CD8-positive, alpha-beta memory T cell (primary cell): ENCODE measurements around the gene TMEM151B. TPM values are rescaled to one million over a fixed set of nuclear protein-coding genes. Genes with fewer than 3 reads are reported as not detected.
A peak's percentile ranks its signal among the peaks of the same experiment; 100 is the strongest.

Source experiments
- CTCF ChIA-PET: fragments of 350-600 bp; sonication (Branson Sonifier 250); formaldehyde crosslinking; loops from one replicate; lab custom pipeline; 2021; ENCODE audit warnings: antibody characterized with exemption; lab: Charles Lee
- POLR2A ChIA-PET: fragments of 350-600 bp; sonication (Branson Sonifier 250); formaldehyde crosslinking; loops from one replicate; lab custom pipeline; 2021; ENCODE audit warnings: antibody characterized with exemption; lab: Charles Lee
- DNase-seq, 5 donors: peaks; one replicate each; pipeline versions ENCODE4 v3.0.0 to v3.0.0-alpha.2; 2020 to 2022; ENCODE audit warnings: mixed read lengths in 1 of 5
- H3K27ac ChIP-seq: one replicate; pipeline ENCODE4 v1.7.0; 2013; ENCODE audit warnings: low read depth, mild to moderate bottlenecking, low read length, moderate library complexity
- H3K27me3 ChIP-seq: 2 replicates; pipeline ENCODE4 v1.7.0; 2013; ENCODE audit warnings: low read length, mild to moderate bottlenecking; ENCODE audit not compliant: insufficient read depth, poor library complexity, severe bottlenecking
- H3K36me3 ChIP-seq: 2 replicates; pipeline ENCODE4 v1.7.0; 2013; ENCODE audit warnings: mild to moderate bottlenecking, low read length, moderate library complexity; ENCODE audit not compliant: insufficient read depth
- H3K4me1 ChIP-seq: 2 replicates; pipeline ENCODE4 v1.7.0; 2013; ENCODE audit warnings: mild to moderate bottlenecking, low read length, moderate library complexity; ENCODE audit not compliant: insufficient read depth
- H3K4me3 ChIP-seq: 2 replicates; pipeline ENCODE4 v1.7.0; 2013; ENCODE audit warnings: mild to moderate bottlenecking, low read length
- H3K9me3 ChIP-seq: 2 replicates; pipeline ENCODE4 v1.7.0; 2013; ENCODE audit warnings: mild to moderate bottlenecking, low read length
- H3K27ac Mint-ChIP-seq, 8 donors: one replicate each; pipeline ENCODE4 v1.8.0; 2020 to 2021; ENCODE audit warnings: mixed read lengths in 8 of 8, mild to moderate bottlenecking in 6 of 8, inconsistent platforms in 3 of 8, moderate library complexity in 3 of 8
- H3K27me3 Mint-ChIP-seq, 2 donors: one replicate each; pipeline ENCODE4 v1.8.0; 2020 to 2021; ENCODE audit warnings: mixed read lengths in 2 of 2, mild to moderate bottlenecking in 1 of 2, moderate library complexity in 1 of 2
- H3K36me3 Mint-ChIP-seq, 3 donors: one replicate each; pipeline ENCODE4 v1.8.0; 2020 to 2021; ENCODE audit warnings: mixed read lengths in 3 of 3, inconsistent platforms in 1 of 3, mild to moderate bottlenecking in 1 of 3
- H3K4me1 Mint-ChIP-seq, 3 donors: one replicate each; pipeline ENCODE4 v1.8.0; 2020 to 2021; ENCODE audit warnings: mixed read lengths in 3 of 3, inconsistent platforms in 1 of 3, mild to moderate bottlenecking in 1 of 3
- H3K4me3 Mint-ChIP-seq, 7 donors: one replicate each; pipeline ENCODE4 v1.8.0; 2020 to 2021; ENCODE audit warnings: mixed read lengths in 7 of 7, mild to moderate bottlenecking in 6 of 7, moderate library complexity in 4 of 7, inconsistent platforms in 2 of 7
- H3K9me3 Mint-ChIP-seq, 5 donors: one replicate each; pipeline ENCODE4 v1.8.0; 2020 to 2022; ENCODE audit warnings: mixed read lengths in 5 of 5, mild to moderate bottlenecking in 3 of 5, moderate library complexity in 2 of 5, inconsistent platforms in 1 of 5
- polyA plus RNA-seq: library from polyadenylated mRNA; unstranded; fragments of 300-500 nt; fragmentation: Illumina TruSeq; gene quantifications from one replicate; pipeline ENCODE4 v1.2.3, GENCODE V29; 2021
- total RNA-seq, 2 experiments: library from RNA; stranded (reverse); gene quantifications; one replicate each; pipeline ENCODE4 v1.2.3, GENCODE V29; 2021

The TMEM151B gene
- total and polyA plus RNA-seq, 3 experiments from 2014 or later: not detected

DNA sequence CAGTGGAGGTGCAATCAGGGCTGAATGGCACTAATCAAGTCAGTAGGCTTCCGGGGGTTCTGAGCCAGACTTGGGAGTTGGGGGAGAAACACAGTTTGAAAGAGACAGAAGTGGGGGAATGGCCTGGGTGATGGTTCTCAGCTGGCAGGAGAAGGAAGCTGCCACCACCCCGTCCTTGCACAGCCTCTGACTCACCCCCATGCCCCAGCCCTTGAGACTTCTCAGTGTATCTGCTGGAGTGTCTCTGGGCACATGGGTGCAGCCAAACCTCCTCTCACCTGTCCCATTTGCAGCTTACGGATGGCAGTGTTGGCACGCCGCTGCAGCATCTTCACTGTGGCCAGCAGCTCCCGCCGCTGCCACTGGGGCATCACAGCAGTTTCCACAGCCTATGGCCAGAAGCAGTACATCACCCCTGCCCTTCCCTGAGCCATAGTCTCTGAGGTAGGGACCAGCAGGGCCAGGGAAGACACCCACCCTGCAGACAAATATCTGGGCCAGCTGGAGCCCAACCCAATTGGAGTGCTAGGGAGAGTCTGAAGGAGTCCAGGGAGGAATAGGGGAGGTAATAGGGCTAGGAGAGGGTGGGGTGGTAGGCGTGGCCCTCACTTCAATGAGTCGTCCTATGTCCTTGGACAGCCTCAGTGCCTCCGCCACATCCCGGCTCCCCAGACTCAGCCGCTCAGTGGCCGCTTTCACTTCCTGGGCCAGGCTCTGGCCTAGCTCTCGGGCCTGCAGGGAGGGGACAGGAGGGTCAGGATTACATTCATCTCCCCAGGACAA lies 31.7 kb downstream of the TMEM151B start:
- H3K36me3 ChIP-seq: peaks cover 46% of the 10 kb centered on the region
- H3K27me3 Mint-ChIP-seq: peaks cover 1 to 2% of the 10 kb centered on the region in 2 donors
- POLR2A ChIA-PET: no interaction called here
- CTCF ChIA-PET: interaction anchor here (0.6 to 2.2 kb wide), 3 partner anchors 11 to 57 kb away, joined by 3 to 12 read pairs (median 7); partner anchors contain the start of gene AARS2
- H3K27ac ChIP-seq: no peak overlapping the region
- peaks cover 3% of the 10 kb centered on the region for H3K4me1 ChIP-seq
- H3K27ac Mint-ChIP-seq: no peak overlapping the region
- H3K4me1 Mint-ChIP-seq: peaks cover 0 to 13% (median 8%) of the 10 kb centered on the region in 3 donors
- H3K36me3 Mint-ChIP-seq: peaks cover 0 to 66% (median 8%) of the 10 kb centered on the region in 3 donors
- H3K9me3 ChIP-seq: no peaks in the 10 kb centered on the region
- H3K4me3 ChIP-seq: no peak overlapping the region
- H3K27me3 ChIP-seq: peaks cover 4% of the 10 kb centered on the region
- no peaks in the 10 kb centered on the region for H3K9me3 Mint-ChIP-seq
- no peak overlapping the region for H3K4me3 Mint-ChIP-seq
- DNase-seq: no peak

DNA sequence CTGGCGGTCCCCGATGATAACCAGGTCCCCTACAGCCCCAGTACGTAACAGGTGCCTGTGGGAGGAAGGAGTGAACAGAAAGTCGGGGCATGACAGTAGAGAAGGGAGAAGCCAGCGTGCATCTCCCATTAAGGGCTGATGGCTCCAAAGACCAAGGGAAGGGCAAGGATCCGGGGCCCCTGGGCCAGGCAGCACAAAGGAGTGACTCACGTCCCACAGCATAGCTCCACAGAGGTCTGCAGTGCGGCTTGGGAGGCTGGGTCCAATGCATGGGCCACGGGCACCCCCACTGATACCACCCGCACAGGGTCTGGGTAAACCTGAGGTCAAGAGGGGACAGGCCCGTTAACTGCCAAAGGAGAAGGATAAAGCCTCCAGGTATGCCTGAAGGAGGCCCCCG lies 32.6 kb downstream of the TMEM151B start:
- ChIA-PET CTCF (interaction anchor here (1.1 to 2.2 kb wide), 2 partner anchors 10 to 35 kb away, joined by 5 to 7 read pairs; partner anchors contain the start of gene AARS2), POLR2A (no interaction called here)
- Histone ChIP-seq H3K27ac (no peak overlapping the region), H3K9me3 (no peaks in the 10 kb centered on the region), H3K27me3 (no peaks in the 10 kb centered on the region), H3K36me3 (peaks cover 46% of the 10 kb centered on the region), H3K4me3 (no peak overlapping the region), H3K4me1 (no peaks in the 10 kb centered on the region)
- no peak overlapping the region for H3K4me3 Mint-ChIP-seq
- H3K4me1 Mint-ChIP-seq: peaks cover 0 to 7% (median 6%) of the 10 kb centered on the region in 3 donors
- no peak overlapping the region for H3K27ac Mint-ChIP-seq
- no peaks in the 10 kb centered on the region for H3K9me3 Mint-ChIP-seq
- no peak for DNase-seq
- peaks cover 0 to 74% (median 8%) of the 10 kb centered on the region in 3 donors for H3K36me3 Mint-ChIP-seq
- no peaks in the 10 kb centered on the region for H3K27me3 Mint-ChIP-seq

- Mint-ChIP-seq H3K4me1 (peaks cover 0 to 3% (median 3%) of the 10 kb centered on the region in 3 donors), H3K4me3 (no peak overlapping the region), H3K27ac (no peak overlapping the region), H3K27me3 (no peaks in the 10 kb centered on the region), H3K36me3 (peaks cover 0 to 84% (median 11%) of the 10 kb centered on the region in 3 donors), H3K9me3 (no peaks in the 10 kb centered on the region)
- Histone ChIP-seq H3K36me3 (peaks cover 46% of the 10 kb centered on the region), H3K27me3 (no peaks in the 10 kb centered on the region), H3K4me3 (no peak overlapping the region), H3K9me3 (no peaks in the 10 kb centered on the region), H3K27ac (no peak overlapping the region), H3K4me1 (no peaks in the 10 kb centered on the region)
- POLR2A ChIA-PET: interaction anchor here (0.6 kb wide), 1 partner anchor 10 kb away, joined by 8 read pairs; no protein-coding TSS in a partner anchor
- CTCF ChIA-PET: interaction anchor here (1.1 to 4.5 kb wide), 3 partner anchors 9 to 36 kb away, joined by 3 to 36 read pairs (median 5); partner anchors contain the start of gene AARS2
- no peak for DNase-seq
These were observed 33.6 kb downstream of the TMEM151B start for GRCh38 chr6:44303842-44304241.

DNA sequence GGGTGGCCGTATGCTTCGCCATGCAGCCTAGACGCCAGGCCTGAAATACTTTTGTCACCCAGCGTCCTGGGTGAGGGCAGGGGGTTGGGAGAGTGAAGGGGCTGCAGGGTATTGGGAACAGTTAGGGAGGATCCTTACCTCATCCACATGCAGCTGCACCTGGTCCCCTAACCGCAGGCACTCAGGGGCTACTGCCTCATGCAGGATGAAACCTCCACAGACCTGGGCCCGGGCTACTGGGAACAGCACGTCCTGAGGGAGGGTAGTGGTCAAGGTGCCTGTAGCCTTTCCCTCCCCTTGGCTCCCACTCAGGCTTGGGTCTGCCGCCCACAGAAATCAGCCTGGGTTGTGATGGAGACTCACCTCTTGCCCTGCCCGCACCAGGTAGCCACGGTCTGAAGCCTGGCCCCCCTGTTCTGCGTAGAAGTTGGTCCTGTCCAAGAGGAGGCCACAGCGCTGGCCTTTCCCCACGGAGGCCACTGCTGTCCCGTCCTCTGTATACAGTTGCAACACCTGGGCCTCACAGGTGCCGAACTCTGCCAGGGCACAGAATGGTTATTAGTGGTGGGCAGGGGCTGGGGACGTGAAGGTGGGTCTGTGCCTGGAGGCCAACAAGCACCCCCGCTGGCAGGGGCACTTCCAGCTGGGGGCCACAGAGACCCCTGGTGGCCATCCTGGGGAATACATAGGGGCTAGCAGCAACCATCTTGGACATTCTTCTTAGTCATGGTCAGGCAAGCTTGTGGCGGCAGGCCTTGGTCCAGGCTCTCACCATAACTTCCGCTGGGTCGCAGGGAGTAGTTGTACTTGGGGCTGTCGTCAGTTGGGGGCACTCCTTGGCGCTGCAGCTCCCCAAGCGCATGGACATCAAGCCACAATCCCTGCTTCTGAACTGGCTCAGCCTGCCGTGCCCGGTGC lies 34.3 kb downstream of the TMEM151B start:
- H3K4me3 Mint-ChIP-seq: no peak overlapping the region
- no peaks in the 10 kb centered on the region for H3K27me3 ChIP-seq
- no peaks in the 10 kb centered on the region for H3K4me1 Mint-ChIP-seq
- no peak overlapping the region for H3K27ac Mint-ChIP-seq
- H3K27ac ChIP-seq: no peak overlapping the region
- H3K4me3 ChIP-seq: no peak overlapping the region
- H3K9me3 Mint-ChIP-seq: no peaks in the 10 kb centered on the region
- CTCF ChIA-PET: interaction anchor here (0.8 to 4.5 kb wide), 12 partner anchors 9 to 206 kb away, joined by 3 to 36 read pairs (median 4); no protein-coding TSS in a partner anchor
- no peaks in the 10 kb centered on the region for H3K27me3 Mint-ChIP-seq
- H3K9me3 ChIP-seq: no peaks in the 10 kb centered on the region
- peaks cover 53% of the 10 kb centered on the region for H3K36me3 ChIP-seq
- peaks cover 0 to 91% (median 11%) of the 10 kb centered on the region in 3 donors for H3K36me3 Mint-ChIP-seq
- peak; percentile 18 to 67 (median 36) for DNase-seq
- POLR2A ChIA-PET: interaction anchor here (0.6 kb wide), 1 partner anchor 11 kb away, joined by 8 read pairs; no protein-coding TSS in a partner anchor
- no peaks in the 10 kb centered on the region for H3K4me1 ChIP-seq

GRCh38 chr6:44305200-44305725 lies 35.0 kb downstream of the TMEM151B start:
- Histone ChIP-seq H3K4me3 (no peak overlapping the region), H3K27me3 (no peaks in the 10 kb centered on the region), H3K9me3 (no peaks in the 10 kb centered on the region), H3K36me3 (peaks cover 60% of the 10 kb centered on the region), H3K27ac (no peak overlapping the region), H3K4me1 (no peaks in the 10 kb centered on the region)
- Mint-ChIP-seq H3K9me3 (no peaks in the 10 kb centered on the region), H3K4me3 (no peak overlapping the region), H3K27me3 (no peaks in the 10 kb centered on the region), H3K4me1 (peaks cover 0 to 3% (median 0%) of the 10 kb centered on the region in 3 donors), H3K27ac (peak overlapping the region in 1 of 8 donors; percentile 92), H3K36me3 (peaks cover 3 to 95% (median 14%) of the 10 kb centered on the region in 3 donors)
- CTCF ChIA-PET: interaction anchor here (0.8 to 4.5 kb wide), 11 partner anchors 10 to 207 kb away, joined by 3 to 36 read pairs (median 4); no protein-coding TSS in a partner anchor
- POLR2A ChIA-PET: no interaction called here
- DNase-seq: no peak

- Mint-ChIP-seq H3K36me3 (peaks cover 3 to 94% (median 11%) of the 10 kb centered on the region in 3 donors), H3K9me3 (no peaks in the 10 kb centered on the region), H3K27ac (no peak overlapping the region), H3K4me3 (no peak overlapping the region), H3K4me1 (peaks cover 2 to 9% (median 4%) of the 10 kb centered on the region in 3 donors), H3K27me3 (no peaks in the 10 kb centered on the region)
- DNase-seq: no peak
- H3K9me3 ChIP-seq: no peaks in the 10 kb centered on the region
- ChIA-PET POLR2A (no interaction called here), CTCF (interaction anchor here (3.4 to 4.5 kb wide), 2 partner anchors 11 to 38 kb away, joined by 16 to 36 read pairs; no protein-coding TSS in a partner anchor)
- peaks cover 67% of the 10 kb centered on the region for H3K36me3 ChIP-seq
- no peaks in the 10 kb centered on the region for H3K27me3 ChIP-seq
- H3K27ac ChIP-seq: no peak overlapping the region
- H3K4me3 ChIP-seq: no peak overlapping the region
- H3K4me1 ChIP-seq: peaks cover under 1% of the 10 kb centered on the region
These were observed 36.5 kb downstream of the TMEM151B start for GRCh38 chr6:44306710-44307109.

DNA sequence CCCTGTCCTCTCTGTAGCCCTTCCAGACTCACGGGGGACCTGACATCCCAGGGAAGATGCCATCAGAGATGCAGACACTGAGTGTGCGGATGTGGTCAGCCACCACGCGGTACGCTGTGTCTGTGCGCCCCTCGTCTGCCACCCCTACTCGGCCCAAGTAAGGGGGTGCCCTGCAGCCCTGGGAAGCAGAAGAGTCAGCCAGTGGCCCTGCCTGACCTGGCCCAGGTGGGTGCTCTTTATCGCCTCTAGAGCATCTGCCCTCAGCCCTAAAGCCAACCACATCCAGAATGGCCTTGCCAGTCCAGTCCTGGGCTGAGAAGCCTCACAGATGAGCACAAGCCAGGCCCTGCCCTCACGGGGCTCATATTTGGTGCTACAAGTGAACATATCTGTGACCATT lies 37.0 kb downstream of the TMEM151B start:
- H3K27ac ChIP-seq: no peak overlapping the region
- ChIA-PET CTCF (interaction anchor here (3.4 to 4.5 kb wide), 2 partner anchors 11 to 39 kb away, joined by 16 to 36 read pairs; no protein-coding TSS in a partner anchor), POLR2A (no interaction called here)
- no peaks in the 10 kb centered on the region for H3K9me3 ChIP-seq
- Mint-ChIP-seq H3K4me3 (no peak overlapping the region), H3K27ac (no peak overlapping the region), H3K9me3 (no peaks in the 10 kb centered on the region), H3K27me3 (no peaks in the 10 kb centered on the region), H3K36me3 (peaks cover 3 to 93% (median 11%) of the 10 kb centered on the region in 3 donors), H3K4me1 (peaks cover 7 to 14% (median 9%) of the 10 kb centered on the region in 3 donors)
- peaks cover 6% of the 10 kb centered on the region for H3K4me1 ChIP-seq
- peaks cover 65% of the 10 kb centered on the region for H3K36me3 ChIP-seq
- no peak for DNase-seq
- no peaks in the 10 kb centered on the region for H3K27me3 ChIP-seq
- H3K4me3 ChIP-seq: no peak overlapping the region
